GM10266 (cell line): ENCODE data around the gene RAPGEF4.

ENCODE experiments used
- DNase-seq: peaks from one replicate; pipeline ENCODE4 v3.0.0; 2012; ENCODE audit errors: extremely low spot score
- CTCF ChIP-seq: IDR thresholded peaks from 2 replicates; pipeline ENCODE4 v1.5.1; 2012; ENCODE audit warnings: mild to moderate bottlenecking, low read depth; ENCODE audit not compliant: control insufficient read depth, insufficient read depth; ENCODE audit errors: missing control alignments

RAPGEF4 gene

GRCh38 chr2:172702451-172702850, 33.2 kb upstream of the RAPGEF4 start:
- no peak for TF ChIP-seq CTCF
- DNase-seq = no peak

- DNase-seq = peak; percentile 47
- TF ChIP-seq CTCF = peak; percentile 51
These were observed 31.3 kb upstream of the RAPGEF4 start for GRCh38 chr2:172704072-172704936.

GRCh38 chr2:172705352-172705751, 30.3 kb upstream of the RAPGEF4 start:
- no peak for TF ChIP-seq CTCF

GRCh38 chr2:172708247-172708646, 27.4 kb upstream of the RAPGEF4 start:
- DNase-seq = no peak

More at GRCh38 chr2:172705352-172705751, 30.3 kb upstream of the RAPGEF4 start:
- DNase-seq = no peak

GRCh38 chr2:172709566-172710291, 25.9 kb upstream of the RAPGEF4 start:
- no peak for TF ChIP-seq CTCF
- DNase-seq = no peak

More at GRCh38 chr2:172708247-172708646, 27.4 kb upstream of the RAPGEF4 start:
- TF ChIP-seq CTCF = no peak

GRCh38 chr2:172710584-172711047, 25.0 kb upstream of the RAPGEF4 start:
- DNase-seq = peak; percentile 39
- peak; percentile 79 for TF ChIP-seq CTCF

- DNase-seq = no peak
- no peak for TF ChIP-seq CTCF
These were observed 24.5 kb upstream of the RAPGEF4 start for GRCh38 chr2:172711110-172711509.
